GM13977 (cell line): Measurements from ENCODE around the gene UCKL1.
"Not testable (repeated sequence)": the region's sequence is repeated elsewhere in the genome, so short reads cannot be mapped to it uniquely, and the experiment has no call there.

Experiments used
- DNase-seq: peaks from one replicate; pipeline ENCODE4 v3.0.0; 2012; ENCODE audit warnings: low spot score
- in situ Hi-C: fragments of 300-500 bp; cut with MboI; formaldehyde crosslinking; loops from one replicate; pipeline ENCODE4 v1.12.0; 2022; ENCODE audit warnings: low sequenced_read_pairs, low pct_unique_long_range_greater_than_20kb, mixed read lengths, inconsistent platforms; ENCODE audit not compliant: unreplicated experiment
- TF ChIP-seq, protein P1 (sequence below): IDR thresholded peaks from 2 replicates; pipeline ENCODE4 v1.5.1; 2012; ENCODE audit warnings: mild to moderate bottlenecking, control low read depth; ENCODE audit not compliant: insufficient read depth; ENCODE audit errors: extremely low read depth, missing control alignments

UCKL1 gene

DNA sequence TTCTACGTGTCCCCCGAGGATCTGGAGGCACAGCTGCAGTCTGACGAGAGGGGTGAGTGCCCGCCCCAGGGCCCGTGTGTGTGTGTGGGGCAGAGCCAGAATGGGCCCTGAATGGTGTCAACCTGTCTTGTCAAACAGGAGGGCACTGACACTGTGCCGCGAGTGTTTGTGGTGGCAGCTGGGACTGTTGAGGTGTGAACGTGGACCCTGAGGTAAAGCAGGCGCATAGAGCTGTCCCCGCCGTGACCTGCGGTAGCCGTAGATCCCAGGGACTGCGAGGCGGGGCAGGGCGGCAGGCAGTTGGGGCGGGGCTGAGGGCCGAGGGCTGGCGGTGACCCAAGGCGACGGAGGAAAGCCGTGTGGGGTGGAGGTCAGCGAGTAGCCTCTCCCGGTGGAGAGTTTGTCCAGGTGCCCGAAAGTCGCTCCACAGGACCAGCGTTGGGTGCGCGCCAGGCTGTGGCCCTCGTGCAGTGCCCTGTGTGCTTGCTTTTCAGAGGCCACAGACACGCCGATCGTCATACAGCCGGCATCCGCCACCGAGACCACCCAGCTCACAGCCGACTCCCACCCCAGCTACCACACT, 25.2 kb downstream of the UCKL1 start:
- no peak for DNase-seq
- in situ Hi-C loops, result no loop called here
- TF ChIP-seq, protein P1, sequence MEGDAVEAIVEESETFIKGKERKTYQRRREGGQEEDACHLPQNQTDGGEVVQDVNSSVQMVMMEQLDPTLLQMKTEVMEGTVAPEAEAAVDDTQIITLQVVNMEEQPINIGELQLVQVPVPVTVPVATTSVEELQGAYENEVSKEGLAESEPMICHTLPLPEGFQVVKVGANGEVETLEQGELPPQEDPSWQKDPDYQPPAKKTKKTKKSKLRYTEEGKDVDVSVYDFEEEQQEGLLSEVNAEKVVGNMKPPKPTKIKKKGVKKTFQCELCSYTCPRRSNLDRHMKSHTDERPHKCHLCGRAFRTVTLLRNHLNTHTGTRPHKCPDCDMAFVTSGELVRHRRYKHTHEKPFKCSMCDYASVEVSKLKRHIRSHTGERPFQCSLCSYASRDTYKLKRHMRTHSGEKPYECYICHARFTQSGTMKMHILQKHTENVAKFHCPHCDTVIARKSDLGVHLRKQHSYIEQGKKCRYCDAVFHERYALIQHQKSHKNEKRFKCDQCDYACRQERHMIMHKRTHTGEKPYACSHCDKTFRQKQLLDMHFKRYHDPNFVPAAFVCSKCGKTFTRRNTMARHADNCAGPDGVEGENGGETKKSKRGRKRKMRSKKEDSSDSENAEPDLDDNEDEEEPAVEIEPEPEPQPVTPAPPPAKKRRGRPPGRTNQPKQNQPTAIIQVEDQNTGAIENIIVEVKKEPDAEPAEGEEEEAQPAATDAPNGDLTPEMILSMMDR, result no peak

DNA sequence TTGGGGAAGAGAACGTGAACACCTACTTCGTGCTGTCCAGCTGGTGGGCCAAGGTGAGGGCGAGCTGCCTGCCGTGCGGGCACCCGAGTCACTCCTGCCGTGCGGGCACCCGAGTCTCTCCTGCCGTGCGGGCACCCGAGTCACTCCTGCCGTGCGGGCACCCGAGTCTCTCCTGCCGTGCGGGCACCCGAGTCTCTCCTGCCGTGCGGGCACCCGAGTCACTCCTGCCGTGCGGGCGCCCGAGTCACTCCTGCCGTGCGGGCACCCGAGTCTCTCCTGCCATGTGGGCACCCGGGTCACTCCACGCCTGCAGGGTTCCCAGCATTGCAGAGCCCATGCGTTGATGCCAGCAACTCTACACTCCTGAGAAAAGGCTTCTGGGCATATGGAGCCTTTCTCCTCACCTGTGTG, 26.7 kb downstream of the UCKL1 start:
- DNase-seq, in situ Hi-C loops: not testable (repeated sequence)

DNA sequence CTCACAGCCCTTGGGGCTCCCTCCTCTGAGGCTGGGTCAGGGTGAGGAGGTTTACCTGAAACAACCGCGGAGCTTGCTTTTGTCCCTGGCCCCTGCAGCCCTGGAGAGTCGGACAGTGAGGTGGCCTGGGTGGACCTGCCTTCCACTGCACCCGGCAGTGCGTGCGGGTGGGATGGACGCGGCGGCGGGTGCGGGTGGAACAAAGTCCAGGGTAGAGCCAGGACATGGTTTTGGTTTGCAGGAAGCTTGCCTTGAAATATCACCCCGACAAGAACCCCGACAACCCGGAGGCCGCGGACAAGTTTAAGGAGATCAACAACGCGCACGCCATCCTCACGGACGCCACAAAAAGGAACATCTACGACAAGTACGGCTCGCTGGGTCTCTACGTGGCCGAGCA, 27.1 kb downstream of the UCKL1 start:
- TF ChIP-seq, protein P1, result no peak
- in situ Hi-C loops, result no loop called here
- DNase-seq, result no peak

DNA sequence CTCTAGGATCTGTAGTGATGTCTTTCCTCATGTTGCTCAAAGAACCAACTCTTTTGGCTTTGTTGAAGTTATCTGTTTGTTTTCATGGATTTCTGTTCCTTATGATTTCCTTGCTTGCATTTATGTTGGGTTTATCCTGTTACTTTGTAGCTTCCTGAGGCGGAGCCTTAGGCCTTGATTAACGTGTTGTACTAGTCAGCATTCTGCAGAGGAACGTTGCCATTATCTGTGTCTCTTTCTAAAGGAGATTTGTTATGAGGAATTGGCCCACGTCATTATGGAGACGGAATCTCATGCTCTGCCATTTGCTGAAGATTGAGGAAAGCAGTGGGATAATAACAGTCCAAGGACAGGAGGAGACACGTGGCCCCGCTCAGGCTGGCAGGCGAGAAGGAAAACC, 29.9 kb downstream of the UCKL1 start:
- TF ChIP-seq, protein P1, result no peak
- DNase-seq, result no peak
- in situ Hi-C loops, result no loop called here

DNA sequence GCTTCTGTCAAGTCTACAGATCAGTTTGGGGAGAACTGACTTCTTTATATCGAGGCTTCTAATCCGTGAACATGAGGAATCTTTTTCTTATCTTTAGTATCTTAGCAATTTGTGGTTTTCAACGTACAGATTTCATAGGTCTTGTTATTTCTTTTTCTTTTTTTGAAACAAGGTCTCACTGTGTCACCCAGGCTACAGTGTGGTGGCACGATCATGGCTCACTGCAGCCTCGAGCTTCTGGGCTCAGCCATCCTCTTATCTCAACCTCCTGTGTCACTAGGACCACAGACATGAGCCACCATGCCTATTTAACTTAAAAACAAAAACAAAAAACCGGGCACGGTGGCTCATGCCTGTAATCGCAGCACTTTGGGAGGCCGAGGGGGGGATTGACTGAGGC, 32.0 kb downstream of the UCKL1 start:
- no peak for DNase-seq
- in situ Hi-C loops, result no loop called here
- TF ChIP-seq, protein P1, result no peak

DNA sequence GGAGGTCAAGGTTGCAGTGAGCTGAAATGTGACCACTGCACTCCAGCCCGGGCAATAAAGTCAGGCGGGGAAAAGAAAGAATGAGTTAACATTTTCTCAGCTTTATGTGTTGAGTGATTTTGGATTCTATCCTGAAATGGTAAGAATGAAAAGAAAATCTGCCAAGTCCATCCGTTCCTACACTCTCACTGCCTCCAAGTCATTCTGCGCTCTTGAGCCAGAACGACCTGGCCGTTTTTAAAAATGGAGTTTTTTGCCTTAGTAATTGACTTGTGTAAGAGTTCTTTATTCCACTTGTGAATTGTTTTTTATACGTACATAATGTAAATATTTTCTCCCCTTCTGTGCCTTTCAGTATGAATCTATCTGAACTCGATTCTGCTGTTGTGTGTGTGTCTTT, 32.6 kb downstream of the UCKL1 start:
- DNase-seq, result no peak
- TF ChIP-seq, protein P1, result no peak
- in situ Hi-C loops, result no loop called here

DNA sequence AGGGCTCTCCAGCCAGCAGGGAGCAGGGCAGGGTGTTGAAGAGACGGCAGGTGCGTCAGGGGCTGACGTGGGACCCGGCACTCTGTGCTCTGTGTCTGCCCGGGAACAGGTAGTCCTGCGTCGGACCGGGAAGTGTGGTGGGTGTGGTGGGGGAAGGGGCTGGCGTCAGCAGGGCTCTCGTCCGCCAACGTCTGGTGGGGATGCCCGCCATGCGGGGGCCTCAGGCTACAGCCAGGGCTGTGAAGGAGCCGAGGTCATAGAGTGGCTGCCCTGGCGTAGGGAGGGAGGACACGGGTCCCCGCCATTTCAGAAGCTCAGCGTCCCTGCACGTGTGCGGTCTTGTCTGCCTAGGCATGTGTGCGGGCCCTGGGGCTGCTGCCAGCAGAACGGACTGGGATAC, 36.0 kb downstream of the UCKL1 start:
- TF ChIP-seq, protein P1, result no peak
- in situ Hi-C loops, result no loop called here
- no peak for DNase-seq
